Activated T-cell treated with anti-CD3 and anti-CD28 coated beads, Interleukin-2, amount 50 U/mL, for 1 hour (primary cell): ENCODE measurements around the gene CDC42EP5.
"Not testable (repeated sequence)": the region's sequence is repeated elsewhere in the genome, so short reads cannot be mapped to it uniquely, and the experiment has no call there.

Source experiments
- DNase-seq: peaks from one replicate; pipeline ENCODE4 v3.0.0-alpha.2; 2020

The CDC42EP5 gene

GRCh38 chr19:54473071-54473891 is at the start of gene CDC42EP5:
TSS of gene CDC42EP5 (minus strand) at chr19:54473296. CDS start at chr19:54465547, 7,749 bp downstream.
- DNase-seq: no peak

- no peak for DNase-seq
These were observed 48.9 kb upstream of the CDC42EP5 start for GRCh38 chr19:54521860-54522513.

GRCh38 chr19:54521022-54521859 is 48.1 kb upstream of the CDC42EP5 start:
- no peak for DNase-seq

DNA sequence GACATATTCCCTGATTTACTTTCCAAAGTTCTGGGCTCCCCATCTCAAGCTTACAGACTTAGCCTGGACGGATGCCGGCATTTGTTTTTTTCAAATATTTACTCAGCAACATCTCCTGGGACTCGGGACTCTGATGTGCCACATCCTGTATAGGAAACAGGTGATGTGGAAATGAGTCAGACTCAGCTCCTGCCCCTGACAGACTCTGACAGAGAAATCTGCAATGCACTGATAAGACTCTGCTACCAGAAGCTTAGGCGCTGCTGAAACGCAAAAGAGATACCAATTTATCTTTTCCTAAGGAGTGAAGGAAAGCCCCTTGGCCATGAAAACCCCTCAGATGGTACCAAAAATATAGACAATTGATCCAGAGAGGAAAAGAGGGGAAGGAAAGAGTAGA is 45.7 kb upstream of the CDC42EP5 start:
- no peak for DNase-seq

DNA sequence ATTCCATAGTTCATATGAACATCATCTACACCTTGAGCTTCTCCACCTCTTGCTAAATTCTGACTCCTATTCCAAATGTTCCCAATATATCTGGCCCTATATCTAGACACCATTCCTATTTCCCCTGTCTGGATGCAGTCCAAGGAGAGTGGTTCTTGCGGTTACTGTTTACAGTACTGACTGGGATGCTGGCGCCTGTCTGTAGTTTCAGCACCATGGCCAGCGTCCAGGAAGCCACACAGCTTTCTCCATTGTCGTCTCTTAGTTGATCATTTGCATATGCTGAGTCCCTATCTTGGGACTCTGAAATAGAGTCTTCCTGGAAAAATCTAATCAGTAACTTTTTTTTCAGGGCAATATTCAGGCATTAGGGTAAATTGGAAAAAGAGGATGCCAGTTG is 44.4 kb upstream of the CDC42EP5 start:
- peak; percentile 51 for DNase-seq

- DNase-seq: no peak
These were observed 42.1 kb upstream of the CDC42EP5 start for GRCh38 chr19:54515156-54515555.

DNA sequence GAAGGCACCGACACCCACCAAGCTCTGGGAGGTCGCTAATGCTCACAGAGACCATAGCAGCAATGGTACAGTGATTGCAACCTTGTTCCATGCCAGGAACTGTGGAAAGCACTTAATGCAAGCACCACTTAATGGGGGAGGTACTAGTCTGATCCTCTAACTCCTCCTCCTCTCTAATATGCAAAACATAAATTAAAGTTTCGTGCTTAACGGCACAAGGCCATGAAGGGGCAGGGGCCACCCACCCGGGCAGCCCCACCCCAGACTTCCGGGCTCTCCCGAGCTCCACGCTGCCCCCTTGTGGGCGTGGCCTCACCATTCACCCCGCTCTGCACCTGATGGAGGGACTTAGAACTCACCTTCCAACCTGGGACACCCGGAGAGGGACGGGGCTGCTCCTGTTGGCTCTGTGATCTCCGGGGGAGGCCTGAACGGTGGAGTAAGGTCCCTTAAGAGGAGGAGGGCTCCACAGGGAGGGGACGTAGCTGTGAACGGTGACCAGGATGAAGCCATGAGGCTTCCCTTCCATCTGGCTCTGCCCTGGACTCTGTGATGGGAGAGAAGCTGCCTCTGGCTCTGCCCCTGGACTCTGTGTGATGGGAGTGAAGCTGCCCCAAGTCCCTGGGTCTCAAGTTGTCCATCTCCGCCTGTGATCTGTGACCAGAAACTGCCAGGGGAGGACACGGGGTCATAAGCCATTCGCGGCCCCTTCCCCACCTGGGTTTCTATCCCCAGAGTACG is 36.3 kb upstream of the CDC42EP5 start:
- DNase-seq: not testable (repeated sequence)

DNA sequence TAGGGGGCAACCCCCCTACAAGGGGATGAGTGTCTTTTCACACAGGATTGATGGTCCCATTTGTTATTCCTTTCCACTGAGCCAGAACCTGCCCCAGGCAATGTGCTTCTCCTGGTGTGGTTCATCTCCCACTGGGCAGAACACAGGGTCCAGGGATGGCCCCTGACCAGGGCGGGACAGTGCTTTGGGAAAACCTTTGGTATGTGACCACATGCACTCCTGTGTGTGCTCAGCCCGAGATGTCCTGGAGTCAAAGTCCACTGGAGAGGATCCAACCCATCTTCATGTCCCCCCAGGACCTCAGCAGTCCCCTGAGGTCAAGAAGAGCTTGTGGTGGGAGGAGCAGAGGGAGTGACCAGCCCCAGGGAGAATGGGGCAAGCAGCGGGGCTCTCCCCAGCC is 35.4 kb upstream of the CDC42EP5 start:
- not testable (repeated sequence) for DNase-seq

DNA sequence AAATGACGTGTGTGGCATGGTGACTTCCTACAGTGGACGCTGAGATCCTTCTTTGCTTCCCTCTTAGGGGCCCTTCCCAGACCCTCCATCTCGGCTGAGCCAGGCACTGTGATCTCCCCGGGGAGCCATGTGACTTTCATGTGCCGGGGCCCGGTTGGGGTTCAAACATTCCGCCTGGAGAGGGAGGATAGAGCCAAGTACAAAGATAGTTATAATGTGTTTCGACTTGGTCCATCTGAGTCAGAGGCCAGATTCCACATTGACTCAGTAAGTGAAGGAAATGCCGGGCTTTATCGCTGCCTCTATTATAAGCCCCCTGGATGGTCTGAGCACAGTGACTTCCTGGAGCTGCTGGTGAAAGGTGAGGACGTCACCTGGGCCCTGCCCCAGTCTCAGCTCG is 34.7 kb upstream of the CDC42EP5 start:
- no peak for DNase-seq

DNA sequence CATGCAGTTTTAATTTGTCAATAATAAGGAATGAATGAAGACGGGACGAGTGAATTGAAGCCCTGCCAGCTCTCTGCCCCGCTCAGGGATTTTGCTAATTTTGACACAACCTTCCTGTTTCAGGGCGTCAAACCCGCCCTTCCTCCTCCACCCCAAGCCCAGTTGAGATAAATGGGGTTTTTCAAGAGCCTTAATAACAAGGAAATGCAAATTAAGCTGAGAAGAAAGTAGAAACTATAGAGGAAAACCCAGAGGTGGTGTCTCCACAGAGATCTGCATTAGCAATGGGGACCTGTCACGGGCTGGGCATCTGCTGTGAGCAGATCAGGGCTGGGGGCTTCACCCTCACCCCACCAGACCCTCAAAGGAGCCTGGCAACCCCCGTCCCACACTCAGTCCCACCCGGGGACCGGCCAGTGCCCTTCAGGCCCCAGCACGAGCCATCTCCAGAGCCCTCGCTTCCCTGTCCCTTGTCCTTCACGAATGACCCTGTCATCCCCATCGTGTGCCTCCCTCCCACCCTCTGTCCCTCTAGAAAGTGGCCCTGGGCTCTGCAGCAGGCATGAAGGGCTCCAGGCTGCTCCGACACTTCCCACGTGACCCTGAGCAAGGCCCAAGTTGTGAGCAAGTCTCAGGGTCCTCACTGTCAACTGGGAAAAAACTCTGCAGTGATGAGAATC is 34.1 kb upstream of the CDC42EP5 start:
- not testable (repeated sequence) for DNase-seq

GRCh38 chr19:54506079-54506478 is 33.0 kb upstream of the CDC42EP5 start:
- no peak for DNase-seq

DNA sequence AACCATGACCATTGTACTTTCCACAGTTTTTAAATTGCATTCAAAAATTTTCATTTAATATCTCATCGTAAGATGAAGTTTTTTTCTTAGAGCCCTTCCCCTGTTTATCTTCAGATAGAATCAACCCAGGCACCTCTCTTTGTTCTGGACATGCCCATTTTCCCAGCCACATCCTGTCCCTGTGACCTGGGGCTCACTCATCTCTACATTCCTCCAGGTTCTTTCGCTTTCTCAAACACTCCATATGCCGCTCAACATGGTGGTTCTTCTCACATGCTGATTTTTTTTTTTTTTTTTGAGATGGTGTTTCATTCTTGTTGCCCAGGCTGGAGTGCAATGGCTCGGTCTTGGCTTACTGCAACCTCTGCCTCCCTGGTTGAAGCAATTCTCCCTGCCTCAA is 32.4 kb upstream of the CDC42EP5 start:
- not testable (repeated sequence) for DNase-seq

DNA sequence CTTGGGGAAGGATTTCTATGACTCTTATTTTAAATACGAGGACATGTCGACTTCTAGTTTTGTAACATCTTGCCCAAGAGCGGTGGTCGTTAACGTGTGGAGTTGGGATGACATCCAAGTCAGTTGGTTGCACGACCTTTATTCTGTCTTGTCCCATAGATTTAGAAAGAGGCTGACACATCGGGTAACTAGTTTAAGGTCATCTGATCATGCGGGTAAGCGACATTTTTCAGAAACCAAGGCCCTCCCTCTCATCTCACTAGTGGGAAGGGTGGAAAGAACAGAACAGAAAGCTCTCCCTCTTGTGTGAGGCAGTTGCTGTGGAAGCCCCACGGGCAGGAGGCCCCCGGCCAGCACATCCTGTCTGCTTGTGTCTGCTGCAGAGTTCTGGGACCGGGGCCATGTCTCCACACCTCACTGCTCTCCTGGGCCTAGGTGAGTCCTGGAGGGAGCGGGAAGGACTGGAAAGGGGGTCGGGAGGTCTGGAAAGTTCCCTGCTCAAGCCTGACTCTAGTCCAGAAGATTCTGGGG is 29.5 kb upstream of the CDC42EP5 start, which contains the start of gene LAIR2:
Gene LAIR2, plus strand, starts transcription at position 314 of the 531 bp plus-strand sequence. Its CDS starts 88 bp downstream, at position 402.
- DNase-seq: no peak

DNA sequence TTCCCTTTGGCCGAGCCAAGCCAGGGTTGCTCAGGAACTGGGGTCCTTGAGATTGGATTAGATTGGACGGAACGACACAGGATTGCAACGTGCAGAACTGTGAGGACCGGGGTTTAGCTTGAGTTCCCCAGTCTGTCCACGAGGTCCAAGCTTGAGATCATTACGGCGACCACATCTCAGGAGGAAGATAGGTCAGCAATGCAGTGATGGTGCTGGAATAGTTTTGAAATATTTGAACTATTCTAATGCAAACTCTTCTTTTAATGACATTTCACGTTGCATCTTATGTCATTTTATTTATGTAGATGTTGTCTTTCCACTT is 25.3 kb upstream of the CDC42EP5 start:
- not testable (repeated sequence) for DNase-seq

- not testable (repeated sequence) for DNase-seq
These were observed 24.8 kb upstream of the CDC42EP5 start for GRCh38 chr19:54497747-54498450.

GRCh38 chr19:54495284-54495683 is 22.2 kb upstream of the CDC42EP5 start:
- DNase-seq: not testable (repeated sequence)

DNA sequence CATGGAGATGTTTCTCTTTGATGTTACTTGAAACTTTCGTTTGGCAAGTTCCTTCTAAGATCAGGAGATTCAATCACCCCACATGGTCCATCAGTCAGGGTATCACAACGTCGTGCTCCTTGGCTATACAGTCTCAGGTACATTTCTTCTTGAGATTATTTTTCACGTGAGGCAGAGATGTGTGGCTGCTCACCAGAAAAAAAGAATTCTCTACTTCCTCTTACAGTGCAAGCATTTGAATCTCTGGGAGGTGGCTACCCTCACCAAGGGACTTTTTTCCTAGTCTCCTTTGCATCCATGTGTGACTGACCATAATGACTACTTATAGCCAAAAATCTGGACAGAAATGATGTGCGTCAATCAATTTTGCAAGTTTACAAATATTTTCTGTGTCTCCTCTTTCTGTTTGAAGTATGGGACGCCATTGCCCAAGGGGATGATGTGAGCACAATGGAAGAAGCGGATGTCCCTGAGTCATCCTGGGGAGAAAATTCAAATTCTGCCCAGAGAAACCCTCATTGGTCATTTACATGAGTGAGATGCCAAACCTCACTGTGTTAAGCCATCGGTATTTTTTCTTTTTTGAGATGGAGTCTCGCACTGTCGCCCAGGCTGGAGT is 21.0 kb upstream of the CDC42EP5 start:
- DNase-seq: no peak

GRCh38 chr19:54493056-54493455 is 20.0 kb upstream of the CDC42EP5 start:
- DNase-seq: not testable (repeated sequence)

DNA sequence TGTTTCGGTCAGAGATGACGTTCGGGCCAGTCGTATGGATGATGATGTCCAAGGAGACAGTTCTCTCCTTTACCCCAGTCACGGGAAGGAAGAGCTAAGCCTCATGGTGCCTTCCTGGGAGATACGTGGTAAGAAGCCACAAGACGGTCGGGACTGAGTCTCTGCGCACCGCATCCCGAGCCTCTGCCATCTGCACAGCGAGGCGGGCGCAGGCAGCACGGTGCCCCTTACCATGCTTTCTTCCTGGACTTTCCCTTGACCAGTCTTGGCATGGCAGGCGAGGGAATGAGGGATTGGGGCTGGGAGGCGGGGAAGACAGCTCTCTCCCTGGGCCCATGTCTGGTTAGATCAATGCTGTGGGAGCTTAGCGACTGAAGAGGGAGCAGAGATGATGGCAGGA is 19.5 kb upstream of the CDC42EP5 start:
- DNase-seq: no peak

- no peak for DNase-seq
These were observed 16.7 kb upstream of the CDC42EP5 start for GRCh38 chr19:54489766-54490165.

DNA sequence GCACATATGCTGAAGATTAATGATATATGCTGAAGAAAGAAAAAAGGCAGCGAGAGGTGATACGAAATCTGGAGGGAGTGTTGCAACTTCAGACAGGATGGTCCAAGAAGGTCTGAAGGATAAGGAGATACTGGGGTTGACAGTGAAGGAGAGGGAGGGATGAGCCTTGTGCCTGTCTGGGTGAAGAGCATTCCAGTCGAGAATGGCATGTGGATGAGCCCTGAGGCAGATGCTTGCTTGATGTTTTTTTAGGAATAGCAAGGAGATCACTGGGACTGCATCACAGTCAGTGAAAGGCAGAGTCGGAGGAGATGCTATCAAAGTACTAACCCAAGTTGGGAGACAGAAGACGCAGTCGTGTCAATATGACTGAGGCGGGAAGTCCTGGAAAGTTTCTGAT is 16.2 kb upstream of the CDC42EP5 start:
- no peak for DNase-seq
